Ishikawa (cell line): ENCODE measurements around the gene MYPOP.

ENCODE experiments used
- CREB1 ChIP-seq: IDR thresholded peaks from 2 replicates; pipeline ENCODE4 v1.6.1; 2012; ENCODE audit warnings: low read depth
- RAD21 ChIP-seq: IDR thresholded peaks from 2 replicates; pipeline ENCODE4 v1.6.1; 2012; ENCODE audit warnings: low read depth
- TAF1 ChIP-seq: IDR thresholded peaks from 2 replicates; pipeline ENCODE4 v1.6.1; 2012; ENCODE audit warnings: low read depth, mild to moderate bottlenecking

DNA sequence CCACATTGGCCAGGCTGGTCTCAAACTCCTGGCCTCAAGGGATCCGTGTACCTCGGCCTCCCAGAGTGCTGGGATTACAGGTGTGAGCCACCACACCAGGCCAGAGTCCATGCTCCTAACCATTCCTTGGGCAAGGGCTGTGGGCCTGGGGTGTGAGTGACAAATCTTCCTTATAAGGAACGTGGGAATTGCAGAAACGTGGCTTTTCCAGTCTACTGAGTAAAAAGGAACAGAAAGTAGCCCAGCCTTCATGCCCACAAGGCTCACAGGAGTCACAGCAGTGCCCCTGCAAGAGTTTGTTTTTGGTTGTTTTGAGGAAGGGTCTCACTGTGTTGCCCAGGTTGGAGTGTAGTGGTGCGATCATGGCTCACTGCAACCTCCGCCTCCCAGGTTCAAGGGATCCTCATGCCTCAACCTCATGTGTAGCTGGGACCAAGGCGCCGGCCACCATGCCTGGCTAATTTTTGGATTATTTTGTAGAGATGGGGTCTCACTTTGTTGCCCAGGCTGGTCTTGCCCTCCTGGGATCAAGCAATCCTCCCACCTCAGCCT, 5.1 kb downstream of the MYPOP start:
- no peak for TF ChIP-seq TAF1
- TF ChIP-seq CREB1 = no peak
- TF ChIP-seq RAD21 = no peak
